IPS-11a (cell line): ENCODE measurements around the gene CIBAR2.

Source experiments
- H3K4me3 ChIP-seq: one replicate; pipeline ENCODE4 v1.5.1; 2013; ENCODE audit warnings: low read depth, low read length, control low read depth

CIBAR2 gene

GRCh38 chr16:85083051-85083639, 29.1 kb downstream of the CIBAR2 start:
- H3K4me3 ChIP-seq, result no peak overlapping the region

DNA sequence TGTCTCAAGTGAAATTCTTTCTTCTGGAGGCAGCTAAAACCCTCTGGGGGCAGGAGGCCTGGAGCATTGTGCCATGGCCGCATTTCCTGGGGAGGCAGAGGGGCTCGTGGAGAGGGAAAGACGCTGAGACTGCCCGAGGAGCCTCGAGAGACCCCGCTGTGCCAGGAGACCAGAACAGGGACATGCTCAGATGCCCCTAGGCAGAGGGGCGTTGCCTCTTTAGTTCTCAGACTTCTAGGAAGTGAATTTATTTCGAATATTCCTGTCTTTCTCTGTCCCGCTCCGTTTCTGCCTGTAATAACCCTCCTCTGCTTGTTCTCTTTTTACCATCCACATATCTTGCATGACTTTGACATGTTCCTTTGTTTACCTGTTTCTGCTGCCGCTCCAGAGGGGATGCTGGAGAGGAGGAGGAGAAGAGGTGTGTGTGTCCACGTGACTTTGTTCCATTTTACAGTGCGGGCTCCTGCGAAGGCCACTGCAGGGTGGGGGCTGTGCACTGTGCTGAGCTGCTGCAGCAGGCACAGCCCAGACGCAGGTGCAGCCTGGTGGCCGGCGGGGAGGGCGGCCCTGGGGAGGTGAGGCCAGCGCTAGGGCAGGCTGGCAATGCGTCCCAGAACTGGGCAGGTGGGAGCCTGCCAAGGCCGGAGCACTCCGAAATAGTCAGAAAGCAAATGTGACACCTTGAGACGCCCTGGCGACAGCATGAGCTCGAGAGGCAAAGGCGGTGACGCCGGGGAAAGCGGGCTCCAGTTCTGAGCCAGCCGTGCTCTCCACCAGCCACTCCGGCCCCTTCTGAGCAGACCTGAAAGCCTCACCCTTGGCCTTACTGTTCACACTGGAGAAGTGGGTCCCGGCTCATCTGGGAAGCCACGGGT, 29.9 kb downstream of the CIBAR2 start:
- H3K4me3 ChIP-seq, result no peak overlapping the region

GRCh38 chr16:85081765-85082164, 30.5 kb downstream of the CIBAR2 start:
- no peak overlapping the region for H3K4me3 ChIP-seq

- no peak overlapping the region for H3K4me3 ChIP-seq
Observed at GRCh38 chr16:85081038-85081437, 31.2 kb downstream of the CIBAR2 start.

DNA sequence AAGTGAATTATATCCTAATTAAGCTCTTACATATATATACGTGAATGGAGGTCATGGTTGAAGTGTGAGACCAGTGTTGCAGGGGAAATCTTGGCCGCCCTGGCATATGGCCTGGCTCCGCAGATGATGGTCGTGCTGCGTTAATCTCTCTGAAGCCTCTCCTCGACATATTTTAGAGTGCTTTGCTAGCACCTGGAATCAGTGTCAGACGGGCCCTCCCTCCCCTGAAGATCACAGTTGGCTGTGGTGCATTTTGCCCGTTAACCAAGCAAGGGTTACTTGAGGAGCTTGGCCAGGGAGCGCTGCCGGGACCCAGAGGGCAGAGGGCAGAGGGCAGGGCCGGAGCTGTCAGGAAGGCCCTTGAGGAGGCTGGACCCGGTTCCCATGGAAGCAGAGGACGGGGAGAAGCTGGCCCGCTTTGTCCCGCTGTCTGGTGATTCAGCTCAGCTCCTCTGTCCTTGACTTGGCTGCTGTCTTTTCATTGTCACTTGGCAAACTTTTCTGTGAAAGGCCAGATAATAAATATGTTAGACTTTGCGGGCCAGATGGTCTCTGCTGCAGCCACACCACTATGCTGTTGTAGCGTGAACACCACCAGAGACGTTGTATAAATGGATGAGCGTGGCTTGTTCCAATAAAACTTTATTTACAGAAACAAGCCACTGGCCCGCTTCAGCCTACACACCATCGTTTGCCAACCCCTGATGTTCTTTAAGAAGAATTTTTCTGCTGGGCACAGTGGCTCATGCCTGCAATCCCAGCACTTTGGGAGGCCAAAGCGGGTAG, 32.3 kb downstream of the CIBAR2 start:
- no peak overlapping the region for H3K4me3 ChIP-seq

GRCh38 chr16:85078952-85079351, 33.3 kb downstream of the CIBAR2 start:
- H3K4me3 ChIP-seq, result no peak overlapping the region

DNA sequence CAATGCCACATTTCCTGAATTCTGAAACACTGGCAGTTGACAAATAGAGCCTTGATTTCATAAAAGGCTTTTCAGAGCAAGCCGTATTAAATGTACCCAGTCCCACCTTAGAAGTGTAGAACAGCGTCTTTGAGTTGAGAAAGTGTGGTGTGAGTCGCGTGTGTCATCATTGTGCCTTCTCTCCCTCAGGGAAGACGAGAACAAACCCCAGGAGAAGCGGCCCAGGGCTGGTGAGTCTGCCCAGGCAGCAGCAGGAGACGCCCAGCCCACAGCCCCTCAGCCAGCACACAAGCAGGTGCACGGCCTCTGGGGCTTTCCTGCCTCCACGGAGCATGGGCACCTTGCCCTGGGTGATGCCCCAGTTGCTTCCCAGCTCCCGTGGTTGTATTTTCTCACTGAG, 34.0 kb downstream of the CIBAR2 start:
- H3K4me3 ChIP-seq, result no peak overlapping the region

DNA sequence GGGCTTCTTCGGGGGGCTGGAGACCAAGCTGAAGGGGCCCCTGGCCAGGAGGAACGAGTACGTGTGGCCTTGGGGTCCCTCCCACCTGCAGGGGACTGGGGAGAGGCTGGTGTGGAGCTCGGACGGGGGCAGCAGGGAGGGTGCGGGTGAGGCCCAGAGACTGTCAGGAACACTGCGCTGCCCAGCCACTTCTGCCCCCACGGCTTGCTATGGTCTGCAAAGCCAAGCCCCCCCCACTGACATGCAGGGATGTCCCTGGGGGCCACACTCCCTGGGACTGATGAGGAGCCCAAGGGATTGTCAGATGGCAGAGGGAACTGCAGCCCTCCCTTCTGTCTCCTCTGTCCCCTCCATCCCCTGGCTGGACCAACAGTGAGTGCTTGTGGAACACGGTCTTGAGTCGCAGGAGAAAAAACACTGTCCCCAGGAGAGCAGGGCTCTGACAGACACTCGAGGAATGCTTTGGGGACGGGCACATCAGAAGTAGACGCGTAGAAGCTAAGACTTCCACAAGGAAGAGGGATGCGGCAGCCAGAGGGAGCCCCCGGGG, 34.6 kb downstream of the CIBAR2 start:
- H3K4me3 ChIP-seq, result no peak overlapping the region

DNA sequence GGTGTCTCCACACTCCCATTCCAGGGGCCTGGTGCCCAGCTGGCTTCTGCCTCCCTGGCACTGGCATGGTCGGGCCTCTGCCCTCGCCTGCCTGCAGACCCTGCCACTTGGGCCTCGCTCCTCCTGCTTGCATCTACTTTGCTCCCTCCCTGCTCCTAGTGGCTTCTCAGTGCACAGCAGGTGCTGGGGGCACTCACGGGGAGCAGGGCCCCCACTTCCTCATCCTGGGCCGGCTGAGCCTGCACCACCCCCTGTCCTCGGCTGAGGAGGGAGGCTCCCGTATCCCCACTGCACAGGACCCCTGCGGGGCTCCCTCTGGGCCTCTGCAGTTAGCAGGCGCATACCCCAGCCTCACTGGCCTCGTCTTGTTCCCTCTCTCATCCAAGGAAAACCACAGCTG, 35.2 kb downstream of the CIBAR2 start:
- H3K4me3 ChIP-seq, result no peak overlapping the region

DNA sequence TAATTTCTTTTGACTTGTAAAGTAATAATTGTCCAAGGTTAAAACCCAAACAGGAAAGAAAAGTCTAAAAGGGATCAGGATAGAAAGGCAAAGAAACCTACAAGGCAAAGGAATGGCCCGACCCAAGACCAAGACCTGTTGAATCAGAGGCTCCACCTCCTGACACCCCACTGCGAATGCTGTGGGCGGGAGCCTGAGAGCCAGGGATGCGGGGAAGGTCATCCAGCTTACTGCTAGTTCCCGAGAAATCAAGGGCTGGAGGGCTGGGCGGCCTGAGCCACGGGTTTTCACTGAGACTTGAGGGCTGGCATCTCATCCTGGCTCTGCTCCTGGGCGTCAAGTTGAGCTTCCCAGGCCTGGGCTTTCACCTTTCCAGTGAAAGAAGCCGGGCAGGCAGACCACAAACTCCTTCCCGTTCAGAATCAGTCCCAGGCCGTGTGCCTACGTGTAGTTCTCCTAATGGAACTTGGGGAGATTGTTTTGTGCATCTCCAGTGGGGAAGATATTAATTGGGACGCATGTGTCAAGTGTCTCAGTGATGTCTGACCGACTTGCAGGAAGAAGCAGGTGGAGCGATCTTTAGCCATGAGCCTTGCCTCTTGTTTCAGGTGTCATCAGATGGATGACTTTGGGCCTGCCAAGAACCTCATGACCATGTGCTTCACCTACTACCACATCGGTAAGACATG, 36.9 kb downstream of the CIBAR2 start:
- H3K4me3 ChIP-seq, result no peak overlapping the region

GRCh38 chr16:85074225-85074914, 37.9 kb downstream of the CIBAR2 start:
- no peak overlapping the region for H3K4me3 ChIP-seq

GRCh38 chr16:85072947-85073346, 39.3 kb downstream of the CIBAR2 start:
- H3K4me3 ChIP-seq, result no peak overlapping the region

- H3K4me3 ChIP-seq, result no peak overlapping the region
Observed at GRCh38 chr16:85072076-85072860, 40.0 kb downstream of the CIBAR2 start.

DNA sequence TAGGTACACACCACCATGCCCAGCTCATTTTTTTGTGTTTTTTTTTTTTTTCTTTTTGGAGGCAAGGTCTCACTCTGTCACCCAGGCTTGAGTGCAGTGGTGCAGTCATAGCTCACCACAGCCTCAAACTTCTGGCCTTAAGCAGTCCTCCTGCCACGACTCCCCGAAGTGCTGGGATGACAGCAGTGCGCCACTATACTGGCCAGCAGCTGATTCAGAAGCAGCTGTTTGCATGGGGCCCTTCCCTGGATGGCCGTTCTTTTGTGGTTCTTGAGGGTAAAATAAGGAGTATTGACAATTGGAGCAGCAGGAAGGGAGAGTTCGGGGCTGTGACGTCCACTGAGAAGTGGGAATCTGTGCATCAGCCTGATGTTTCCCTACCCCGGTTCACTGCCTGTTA, 43.1 kb downstream of the CIBAR2 start:
- no peak overlapping the region for H3K4me3 ChIP-seq

DNA sequence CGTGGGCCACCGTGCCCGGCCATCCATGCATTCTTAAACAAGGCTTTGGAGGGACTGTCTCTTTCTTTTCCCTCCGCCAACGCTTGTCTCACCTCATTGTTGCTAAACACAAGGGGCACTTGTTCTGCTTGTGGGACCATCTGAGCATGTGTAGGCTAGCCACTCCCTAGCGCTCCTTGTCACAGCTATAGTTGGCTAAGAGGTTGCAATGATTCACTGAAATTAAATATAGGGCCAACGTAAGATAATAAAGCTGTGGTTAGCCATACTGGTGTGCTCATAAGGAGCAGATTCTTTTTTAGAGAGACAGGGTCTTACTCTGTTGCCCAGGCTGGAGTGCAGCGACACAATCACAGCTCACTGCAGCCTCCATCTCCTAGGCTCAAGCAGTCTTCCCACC, 43.5 kb downstream of the CIBAR2 start:
- H3K4me3 ChIP-seq, result no peak overlapping the region

- no peak overlapping the region for H3K4me3 ChIP-seq
Observed at GRCh38 chr16:85067426-85067825, 44.8 kb downstream of the CIBAR2 start.

GRCh38 chr16:85067024-85067423, 45.2 kb downstream of the CIBAR2 start:
- H3K4me3 ChIP-seq, result no peak overlapping the region

DNA sequence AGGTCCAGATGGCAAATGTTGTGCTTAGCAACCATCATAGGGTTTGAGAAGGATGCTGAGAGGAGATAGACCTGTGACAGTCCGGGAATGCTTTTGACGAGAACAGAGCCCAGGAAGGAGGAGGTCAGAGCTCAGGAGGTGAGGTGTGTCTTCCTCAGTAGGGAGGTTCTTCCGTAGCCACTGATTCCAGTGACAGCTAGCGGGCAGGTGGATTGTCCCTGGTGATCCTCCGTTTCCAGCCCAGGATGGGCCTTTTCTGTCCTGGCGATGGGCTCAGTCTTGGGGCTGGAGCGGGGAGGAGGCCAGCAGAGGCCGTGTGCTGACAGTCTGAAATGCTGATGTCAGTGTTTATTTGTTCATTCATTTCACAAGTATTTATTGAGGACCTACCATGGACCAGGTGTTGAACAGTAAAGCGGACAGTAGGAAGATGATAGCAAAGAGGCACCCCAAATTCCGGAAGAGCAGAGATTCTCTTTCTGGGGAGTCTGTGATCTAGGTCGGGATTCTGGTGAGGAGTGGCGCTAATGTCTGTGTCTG, 45.9 kb downstream of the CIBAR2 start:
- H3K4me3 ChIP-seq, result no peak overlapping the region

GRCh38 chr16:85065099-85065498, 47.2 kb downstream of the CIBAR2 start:
- no peak overlapping the region for H3K4me3 ChIP-seq
